GDM1 (cell line): ENCODE measurements around the gene YTHDC1.
"Not testable (repeated sequence)": the region's sequence is repeated elsewhere in the genome, so short reads cannot be mapped to it uniquely, and the experiment has no call there.

Experiments used
- DNase-seq: peaks from one replicate; lab custom pipeline; 2025; lab: John Stamatoyannopoulos, UW

The YTHDC1 gene

DNA sequence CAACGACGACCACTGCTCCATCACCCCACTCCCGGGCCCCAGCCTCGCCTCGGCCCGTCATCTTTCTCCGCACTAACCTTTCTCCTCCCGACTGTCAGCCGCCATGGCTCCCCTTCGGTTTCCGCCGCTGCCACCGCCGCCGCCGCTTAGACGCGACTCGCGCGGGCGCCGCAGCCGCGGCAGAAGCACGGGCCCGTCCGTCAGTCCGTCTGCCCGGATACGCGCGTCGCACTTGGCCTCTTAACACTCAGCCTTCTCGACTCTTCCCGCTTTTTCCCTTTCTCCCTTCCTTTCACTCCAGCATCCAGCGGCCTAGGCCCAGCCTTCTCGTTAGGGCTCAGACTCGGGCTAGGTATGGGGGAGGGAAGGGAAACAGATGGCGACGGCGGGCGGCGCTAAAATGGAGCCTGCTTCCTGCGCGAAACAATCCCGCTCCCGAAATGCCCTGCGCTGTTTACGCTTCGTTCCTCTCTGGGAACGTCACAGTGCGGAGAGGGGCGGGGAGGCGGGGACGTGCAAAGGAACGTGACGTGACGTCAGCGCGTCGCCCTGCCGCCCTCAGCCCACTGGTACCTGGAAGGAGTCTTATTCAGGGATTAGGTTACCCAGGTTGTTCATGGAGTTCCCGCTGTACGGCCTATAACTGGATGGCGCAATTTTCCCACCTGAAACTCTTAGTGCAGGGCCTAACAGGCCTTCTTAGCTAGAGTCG is at the start of gene YTHDC1:
Gene YTHDC1 (minus strand): TSS at position 442 of the 712 bp plus-strand sequence. CDS start 337 bp downstream, at position 105.
- DNase-seq, result peak; percentile 94

GRCh38 chr4:68399306-68399705 is 49.4 kb upstream of the YTHDC1 start:
- no peak for DNase-seq

DNA sequence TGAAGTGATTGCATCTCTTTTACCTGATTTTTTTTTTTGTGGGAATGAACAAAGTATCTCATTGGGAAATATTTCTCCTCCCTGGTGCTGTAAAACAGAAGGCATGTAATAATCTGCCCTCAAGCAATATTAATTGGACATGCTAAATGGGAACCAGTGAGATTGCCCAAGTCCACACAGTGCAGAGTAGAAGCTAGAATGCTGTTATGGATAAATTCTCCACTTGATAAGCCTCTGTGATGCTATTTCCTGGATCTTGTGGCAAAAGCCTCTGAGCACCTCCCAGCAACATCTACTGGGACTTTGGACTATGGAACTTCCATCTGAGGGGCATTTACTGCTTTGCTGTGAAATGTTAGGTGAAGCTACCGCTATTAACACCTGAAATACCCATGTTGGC is 46.9 kb upstream of the YTHDC1 start:
- no peak for DNase-seq

DNA sequence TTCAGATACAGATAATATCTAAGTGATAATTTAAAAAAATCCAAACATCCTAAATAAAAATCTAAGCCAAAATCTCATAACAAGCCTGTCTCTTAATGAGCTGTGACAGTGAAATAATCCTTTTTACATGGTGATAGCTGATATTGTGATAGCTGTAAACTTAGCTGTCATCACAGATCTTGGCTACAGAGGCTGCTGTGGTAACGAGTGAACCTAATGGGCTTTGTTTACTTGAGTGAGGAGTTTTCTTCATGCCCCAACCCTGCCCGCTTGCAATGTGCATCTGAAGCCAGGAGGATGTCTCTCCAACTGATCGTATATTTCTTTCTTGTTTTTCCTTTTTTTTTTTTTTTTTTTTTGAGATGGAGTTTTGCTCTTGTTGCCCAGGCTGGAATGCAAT is 41.5 kb upstream of the YTHDC1 start:
- no peak for DNase-seq

DNA sequence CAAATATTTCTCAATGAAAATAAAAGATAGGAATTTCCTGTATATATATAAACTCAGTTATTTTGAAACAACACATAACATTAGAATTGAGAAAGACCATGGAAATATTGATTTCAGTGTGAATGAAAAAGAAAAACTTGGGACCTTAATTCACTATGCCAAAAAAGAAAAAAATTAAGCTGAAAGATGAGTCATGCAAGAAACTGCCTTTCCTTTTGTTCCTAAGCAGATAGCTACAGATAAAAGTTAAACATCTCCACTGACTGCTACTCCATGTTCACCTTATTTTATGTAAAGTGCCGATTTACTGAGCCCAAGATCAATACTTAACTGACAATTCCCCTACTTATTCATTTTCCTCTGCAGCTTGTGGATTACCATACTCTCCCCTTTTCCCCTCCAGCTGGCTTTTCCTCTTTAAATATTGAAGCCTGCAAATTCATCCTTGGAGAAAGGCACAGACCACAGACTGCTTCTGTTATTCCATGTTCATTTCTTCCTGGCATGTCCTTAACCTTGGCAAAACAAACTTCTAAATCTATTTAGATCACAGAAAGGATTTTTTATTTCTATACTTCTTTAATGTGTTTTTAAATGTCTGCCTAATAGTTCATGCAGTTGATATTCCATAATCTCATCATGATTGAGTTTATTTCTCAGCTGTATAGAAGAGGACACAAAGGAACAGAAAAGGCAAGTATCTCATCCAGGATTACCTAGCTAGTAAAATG is 40.5 kb upstream of the YTHDC1 start:
- no peak for DNase-seq

DNA sequence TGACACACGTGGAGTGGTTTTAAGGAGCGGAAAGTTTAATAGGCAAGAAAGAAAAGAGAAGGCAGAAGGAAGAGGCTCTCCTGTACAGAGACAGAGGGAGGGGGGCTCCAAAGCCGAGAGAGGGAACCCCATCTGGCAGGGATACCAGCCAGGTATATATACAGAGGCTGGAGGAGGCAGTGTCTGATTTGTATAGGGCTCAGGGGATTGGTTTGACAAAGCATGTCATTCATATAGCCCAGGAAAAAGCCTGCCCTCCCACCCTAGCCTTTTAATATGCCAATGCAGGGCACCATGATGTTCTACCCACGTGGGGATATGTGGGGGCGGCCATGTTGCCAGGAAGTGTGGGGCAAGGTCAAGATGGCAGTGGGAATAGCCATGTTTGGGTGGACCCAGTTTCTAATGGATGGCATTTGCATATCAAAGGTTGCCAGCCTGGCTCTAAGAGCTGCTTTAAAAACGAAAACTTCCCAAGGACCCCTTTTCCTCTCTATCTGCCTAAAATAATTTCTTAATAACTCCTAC is 39.6 kb upstream of the YTHDC1 start:
- not testable (repeated sequence) for DNase-seq

- no peak for DNase-seq
Measured at GRCh38 chr4:68388347-68388865, 38.5 kb upstream of the YTHDC1 start.

- no peak for DNase-seq
Measured at GRCh38 chr4:68385267-68385666, 35.4 kb upstream of the YTHDC1 start.

- DNase-seq, result no peak
Measured at GRCh38 chr4:68383115-68383514, 33.2 kb upstream of the YTHDC1 start.

DNA sequence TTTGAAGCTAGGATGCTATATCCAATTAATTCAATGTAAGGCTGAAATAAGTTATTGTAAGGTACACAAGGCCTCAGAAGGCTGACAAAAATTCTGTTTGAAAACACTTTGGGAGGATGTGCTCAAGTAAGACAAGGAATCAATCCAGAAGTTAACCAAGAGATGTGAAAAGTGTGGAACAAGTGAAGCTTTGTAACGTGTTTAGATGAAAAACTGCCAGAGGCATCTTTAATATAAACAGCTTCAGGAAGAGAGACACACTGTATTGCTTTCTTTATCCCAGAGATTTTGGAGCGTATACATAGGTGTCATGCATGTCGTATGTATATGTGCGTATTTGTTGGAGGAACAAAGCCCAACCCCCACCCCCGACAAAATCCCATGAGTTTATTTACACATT is 28.3 kb upstream of the YTHDC1 start:
- no peak for DNase-seq

GRCh38 chr4:68375667-68376559 is 26.0 kb upstream of the YTHDC1 start:
- DNase-seq, result peak; percentile 37

DNA sequence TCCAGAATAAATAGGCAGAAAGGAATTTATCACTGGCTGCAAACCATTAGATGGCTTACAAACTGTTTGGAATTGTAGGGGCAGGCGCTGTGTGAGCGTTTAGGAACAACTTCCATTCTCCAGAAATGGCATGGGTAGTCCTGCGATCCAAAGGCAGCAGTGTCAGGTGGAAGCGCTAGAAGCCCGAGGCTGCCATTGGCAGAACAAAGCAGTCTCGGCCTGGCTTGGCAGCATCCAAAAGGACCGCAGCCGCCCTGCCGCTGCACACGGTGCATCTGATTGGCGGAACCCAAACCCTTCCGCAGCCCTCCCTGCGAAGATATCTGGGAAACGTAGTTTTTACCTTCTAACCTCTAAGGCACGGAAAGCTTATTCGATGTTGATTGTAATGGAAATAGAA is 23.6 kb upstream of the YTHDC1 start:
- no peak for DNase-seq

GRCh38 chr4:68372588-68372987 is 22.7 kb upstream of the YTHDC1 start:
- no peak for DNase-seq

DNA sequence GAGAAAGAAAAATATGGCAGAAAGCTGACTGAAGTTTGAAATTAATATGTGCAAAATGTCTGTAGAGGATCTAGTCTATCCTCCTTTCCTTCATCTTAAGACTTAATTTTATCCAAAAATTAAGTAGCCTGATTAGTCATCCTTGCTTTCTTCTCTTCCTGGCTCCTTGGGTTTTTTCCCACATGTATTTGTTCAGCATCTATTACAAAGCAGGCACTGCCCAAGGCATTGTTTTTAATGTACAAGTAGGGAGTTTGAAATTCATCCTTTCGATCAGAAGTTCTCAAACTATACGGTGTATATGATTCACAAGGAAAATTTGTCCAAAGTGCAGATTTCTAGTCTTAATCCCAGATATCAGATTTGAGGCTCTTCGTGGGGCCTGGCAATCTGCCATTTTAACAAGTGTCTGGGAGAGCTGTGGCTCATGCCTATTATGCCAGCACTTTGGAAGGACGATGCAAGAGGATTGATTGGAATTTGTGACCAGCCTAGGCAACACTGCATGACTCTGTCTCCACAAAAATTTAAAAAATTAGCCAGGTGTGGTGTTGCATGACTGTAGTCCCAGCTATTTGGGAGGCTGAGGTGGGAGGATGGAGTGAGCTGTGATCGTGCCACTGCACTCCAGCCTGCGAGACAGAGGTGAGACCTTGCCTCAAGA is 19.4 kb upstream of the YTHDC1 start:
- no peak for DNase-seq

- DNase-seq, result no peak
Measured at GRCh38 chr4:68368691-68369131, 18.8 kb upstream of the YTHDC1 start.

DNA sequence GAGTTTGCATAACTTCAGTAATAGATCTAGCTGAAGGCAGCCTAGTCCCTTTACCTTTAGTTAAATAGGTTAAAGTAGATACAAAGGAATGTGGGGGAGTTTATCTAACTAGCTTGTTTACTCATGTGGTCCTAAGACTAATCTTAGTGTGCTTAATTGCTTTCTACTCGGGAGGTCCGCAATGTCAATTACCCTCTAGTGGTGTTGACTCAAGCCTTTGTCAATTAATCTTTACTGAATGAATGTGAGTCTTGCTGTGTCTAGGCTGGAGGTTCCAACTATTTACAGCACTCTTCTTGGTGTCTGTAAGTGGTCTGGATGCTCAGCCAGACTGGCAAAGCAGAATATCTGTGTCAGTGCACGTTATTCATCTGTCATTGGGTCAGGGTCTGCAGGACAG is 17.9 kb upstream of the YTHDC1 start:
- no peak for DNase-seq

- no peak for DNase-seq
Measured at GRCh38 chr4:68366600-68366999, 16.7 kb upstream of the YTHDC1 start.

DNA sequence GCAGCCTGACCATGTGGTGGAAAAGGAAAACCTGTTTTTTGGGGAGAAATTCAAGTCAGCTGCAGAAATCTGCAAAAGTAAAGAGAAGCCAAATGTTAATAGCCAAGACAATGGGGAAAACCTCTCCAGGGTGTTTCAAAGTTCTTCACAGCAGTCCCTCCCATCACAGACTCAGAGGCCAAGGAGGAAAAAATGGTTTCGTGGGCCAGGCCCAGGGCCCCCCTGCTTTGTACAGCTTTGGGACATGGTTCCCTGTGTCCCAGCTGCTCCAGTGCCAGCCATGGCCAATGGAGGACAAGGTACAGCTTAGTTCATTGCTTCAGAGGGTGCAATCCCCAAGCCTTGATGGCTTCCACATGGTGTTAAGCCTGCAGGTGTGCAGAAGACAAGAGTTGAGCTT is 15.2 kb upstream of the YTHDC1 start:
- DNase-seq, result no peak

- no peak for DNase-seq
Measured at GRCh38 chr4:68361146-68361589, 11.3 kb upstream of the YTHDC1 start.

GRCh38 chr4:68360231-68360968 is 10.5 kb upstream of the YTHDC1 start:
- DNase-seq, result no peak

- no peak for DNase-seq
Measured at GRCh38 chr4:68359508-68359907, 9.6 kb upstream of the YTHDC1 start.
